GM19035 (cell line): ENCODE data around the gene PRRT2.
"Not testable (repeated sequence)": the region's sequence is repeated elsewhere in the genome, so short reads cannot be mapped to it uniquely, and the experiment has no call there.

Experiments
- ATAC-seq: cut with Tn5 transposase; IDR thresholded peaks from one replicate; pipeline ENCODE4 v1.9.1; 2021; ENCODE audit not compliant: unreplicated experiment

Gene PRRT2

DNA sequence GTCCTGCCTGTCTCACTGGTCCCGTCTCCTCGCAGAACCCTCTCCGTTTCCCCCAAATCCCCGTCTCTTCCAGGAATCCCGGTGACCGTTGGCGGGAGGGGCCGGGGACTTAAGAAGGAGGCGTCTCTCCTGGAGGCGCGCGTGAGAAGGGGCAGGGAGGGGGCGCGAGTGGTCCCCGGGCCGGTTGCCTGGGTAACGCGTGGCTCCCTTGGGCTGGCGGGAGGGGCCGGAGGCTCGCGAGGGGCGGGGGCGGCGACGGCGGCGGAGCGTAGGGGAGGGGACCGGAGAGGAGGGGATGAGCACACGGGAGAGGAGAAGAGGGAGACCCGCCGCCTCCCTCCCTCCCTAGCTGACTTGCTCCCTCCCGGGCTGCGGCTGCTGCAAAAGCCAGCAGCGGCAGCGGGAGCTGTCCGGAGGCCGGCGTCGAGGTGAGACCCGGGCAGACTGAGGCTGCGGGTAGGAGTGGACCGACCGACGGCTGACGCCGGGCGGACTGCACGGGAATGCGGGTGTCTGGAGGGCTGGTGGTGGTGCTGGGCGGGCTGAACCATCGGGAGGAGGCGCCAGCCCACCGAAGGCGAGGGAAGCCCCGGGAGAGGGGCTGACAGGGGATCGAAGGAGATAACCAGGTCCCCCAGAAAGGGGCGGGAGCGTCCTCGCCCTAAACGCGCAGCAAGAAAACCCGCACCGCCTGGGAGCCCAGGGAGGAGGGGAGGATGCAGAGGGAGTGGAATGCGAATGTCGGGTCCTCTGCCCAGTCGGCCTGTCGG lies at the start of gene PRRT2:
Gene PRRT2, plus strand, starts transcription at position 298 of the 770 bp plus-strand sequence. CDS start 862 bp downstream, outside the sequence.
- ATAC-seq = no peak

- no peak for ATAC-seq
Measured at GRCh38 chr16:29763326-29763725, 48.7 kb upstream of the PRRT2 start.

- no peak for ATAC-seq
Measured at GRCh38 chr16:29765167-29766032, 46.6 kb upstream of the PRRT2 start.

DNA sequence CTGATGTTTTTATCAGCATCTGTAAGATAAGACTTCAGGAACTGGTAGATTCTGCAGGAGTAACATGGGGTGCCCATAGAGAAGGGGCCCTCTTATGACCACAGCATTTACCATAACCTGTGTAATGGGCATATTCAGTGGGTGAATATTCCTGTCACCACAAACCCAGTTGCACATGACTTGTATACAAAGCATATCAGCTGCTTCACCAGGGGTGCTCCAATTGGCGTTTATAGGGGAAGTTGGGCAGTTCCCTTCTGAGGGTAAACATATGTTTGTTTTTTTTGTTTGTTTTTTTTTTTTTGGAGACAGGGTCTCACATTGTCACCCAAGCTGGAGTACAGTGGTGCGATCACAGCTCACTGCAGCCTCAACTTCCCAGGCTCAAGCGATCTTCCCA lies 45.4 kb upstream of the PRRT2 start:
- no peak for ATAC-seq

- ATAC-seq = no peak
Measured at GRCh38 chr16:29767062-29767461, 44.9 kb upstream of the PRRT2 start.

DNA sequence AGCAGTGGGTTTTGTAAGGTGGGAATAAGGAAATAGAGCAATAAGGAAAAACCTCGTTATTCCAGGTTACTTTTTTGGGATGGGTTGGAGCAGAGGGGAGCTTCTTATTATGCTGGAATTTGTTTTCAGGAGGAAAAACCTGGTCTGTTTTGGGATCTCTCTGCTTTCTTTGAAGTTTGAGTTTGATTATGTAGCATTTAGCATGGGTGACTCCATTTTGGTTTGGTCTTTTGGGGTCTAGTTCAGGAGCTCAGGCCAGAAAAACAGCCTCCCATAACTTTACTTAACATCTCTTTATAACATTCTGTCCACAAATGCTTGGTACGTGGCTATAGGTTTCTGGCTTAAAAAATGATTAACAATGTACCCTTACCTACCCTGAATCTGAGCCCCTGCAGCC lies 42.5 kb upstream of the PRRT2 start:
- no peak for ATAC-seq

GRCh38 chr16:29770250-29770929 lies 41.6 kb upstream of the PRRT2 start:
- no peak for ATAC-seq

GRCh38 chr16:29772330-29772729 lies 39.7 kb upstream of the PRRT2 start:
- not testable (repeated sequence) for ATAC-seq

- no peak for ATAC-seq
Measured at GRCh38 chr16:29774730-29775129, 37.3 kb upstream of the PRRT2 start.

DNA sequence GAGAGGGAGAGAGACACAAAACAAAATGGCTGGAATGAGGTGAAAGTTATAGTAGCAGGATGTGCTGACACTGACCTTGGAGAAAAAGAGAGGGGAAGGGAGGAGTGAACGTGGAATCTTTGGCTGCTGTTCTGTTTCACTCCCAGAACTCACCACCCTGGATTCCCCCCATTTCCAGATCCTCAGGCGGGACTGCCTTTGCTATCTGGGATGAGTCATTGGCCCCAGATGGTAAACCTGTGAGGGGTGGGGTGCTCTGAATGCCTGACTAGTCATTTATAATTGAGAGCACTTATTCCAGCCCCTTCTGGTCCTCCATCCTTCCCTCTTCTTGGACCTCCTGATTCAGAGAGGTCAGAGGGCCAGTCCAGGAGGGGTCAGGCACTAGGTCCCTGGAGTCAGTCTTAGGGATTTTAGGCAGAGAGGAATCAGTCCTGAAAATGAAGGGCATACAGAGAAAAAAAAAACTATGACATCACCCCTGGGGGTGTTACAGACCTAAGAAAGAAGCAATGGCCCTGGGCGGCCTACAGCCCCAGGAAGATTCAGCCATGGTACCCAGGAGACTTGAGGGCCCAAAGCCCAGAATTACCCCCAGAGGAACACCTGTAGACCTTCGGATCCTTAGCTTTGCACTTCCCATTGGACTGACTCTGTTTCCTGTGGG lies 36.1 kb upstream of the PRRT2 start:
- no peak for ATAC-seq

GRCh38 chr16:29777576-29778350 lies 34.2 kb upstream of the PRRT2 start, which contains the start of gene ZG16:
Gene ZG16, plus strand, starts transcription at chr16:29778256. Its CDS starts 1,011 bp downstream, at chr16:29779267.
- ATAC-seq = no peak

- ATAC-seq = no peak
Measured at GRCh38 chr16:29779474-29779873, 32.5 kb upstream of the PRRT2 start.

DNA sequence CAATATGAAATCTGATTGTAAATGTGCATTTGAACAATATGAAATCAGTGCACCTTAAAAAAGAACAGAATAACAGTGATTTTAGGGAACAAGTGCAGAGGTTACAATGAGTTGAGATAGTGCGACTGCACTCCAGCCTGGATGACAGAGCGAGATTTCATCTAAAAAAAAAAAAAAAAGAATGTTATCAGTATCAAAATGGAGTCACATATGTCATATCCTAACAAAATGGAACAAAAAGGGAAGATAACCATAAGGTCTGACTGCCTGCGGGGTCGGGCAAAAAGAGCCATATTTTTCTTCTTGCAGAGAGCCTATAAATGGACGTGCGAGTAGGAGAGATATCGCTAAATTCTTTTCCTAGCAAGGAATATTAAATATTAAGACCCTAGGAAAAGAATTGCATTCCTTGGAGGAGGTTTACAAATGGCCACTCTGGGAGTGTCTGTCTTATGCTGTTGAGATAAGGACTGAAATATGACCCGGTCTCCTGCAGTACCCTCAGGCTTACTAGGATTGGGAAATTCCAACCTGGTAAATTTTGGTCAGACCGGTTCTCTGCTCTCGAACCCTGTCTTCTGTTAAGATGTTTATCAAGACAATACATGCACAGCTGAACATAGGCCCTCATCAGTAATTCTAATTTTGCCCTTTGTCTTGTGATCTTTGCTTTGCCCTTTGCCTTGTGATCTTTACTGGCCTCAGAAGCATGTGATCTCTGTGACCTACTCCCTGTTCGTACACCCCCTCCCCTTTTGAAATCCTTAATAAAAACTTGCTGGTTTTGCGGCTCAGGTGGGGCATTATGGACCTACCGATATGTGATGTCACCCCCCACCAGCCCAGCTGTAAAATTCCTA lies 28.7 kb upstream of the PRRT2 start:
- not testable (repeated sequence) for ATAC-seq

- ATAC-seq = no peak
Measured at GRCh38 chr16:29784157-29784556, 27.8 kb upstream of the PRRT2 start.

DNA sequence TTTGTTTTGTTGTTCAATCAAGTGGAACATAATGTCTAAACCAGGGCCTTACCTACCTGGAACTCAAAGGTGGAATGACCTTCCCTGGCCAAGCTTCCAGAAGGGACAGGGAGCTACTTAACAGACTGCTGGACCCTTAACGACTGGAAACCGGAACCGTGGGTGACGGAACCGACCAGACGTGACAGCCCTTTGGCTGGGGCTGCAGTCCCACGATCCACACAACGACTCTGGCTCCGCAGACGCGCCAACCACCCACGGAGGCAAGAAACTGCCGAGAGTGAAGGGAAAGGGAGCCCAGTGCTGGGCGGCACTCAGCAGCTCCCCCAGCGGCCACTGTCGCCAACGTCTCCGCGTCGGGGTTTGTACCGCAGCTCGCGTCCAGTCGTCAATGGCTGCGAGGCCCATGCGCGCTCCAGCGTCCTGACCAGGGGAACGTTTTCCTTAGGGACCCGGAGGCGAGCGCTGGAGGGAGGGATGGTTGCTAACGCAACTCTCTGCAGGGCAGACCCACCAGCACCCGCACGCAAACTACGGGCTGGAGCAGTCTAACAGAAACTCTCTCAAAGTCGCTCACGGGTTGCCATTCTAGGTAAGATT lies 27.0 kb upstream of the PRRT2 start:
- ATAC-seq = no peak

GRCh38 chr16:29787155-29787554 lies 24.8 kb upstream of the PRRT2 start:
- ATAC-seq = not testable (repeated sequence)

GRCh38 chr16:29789775-29790182 lies 22.2 kb upstream of the PRRT2 start:
- ATAC-seq = no peak

DNA sequence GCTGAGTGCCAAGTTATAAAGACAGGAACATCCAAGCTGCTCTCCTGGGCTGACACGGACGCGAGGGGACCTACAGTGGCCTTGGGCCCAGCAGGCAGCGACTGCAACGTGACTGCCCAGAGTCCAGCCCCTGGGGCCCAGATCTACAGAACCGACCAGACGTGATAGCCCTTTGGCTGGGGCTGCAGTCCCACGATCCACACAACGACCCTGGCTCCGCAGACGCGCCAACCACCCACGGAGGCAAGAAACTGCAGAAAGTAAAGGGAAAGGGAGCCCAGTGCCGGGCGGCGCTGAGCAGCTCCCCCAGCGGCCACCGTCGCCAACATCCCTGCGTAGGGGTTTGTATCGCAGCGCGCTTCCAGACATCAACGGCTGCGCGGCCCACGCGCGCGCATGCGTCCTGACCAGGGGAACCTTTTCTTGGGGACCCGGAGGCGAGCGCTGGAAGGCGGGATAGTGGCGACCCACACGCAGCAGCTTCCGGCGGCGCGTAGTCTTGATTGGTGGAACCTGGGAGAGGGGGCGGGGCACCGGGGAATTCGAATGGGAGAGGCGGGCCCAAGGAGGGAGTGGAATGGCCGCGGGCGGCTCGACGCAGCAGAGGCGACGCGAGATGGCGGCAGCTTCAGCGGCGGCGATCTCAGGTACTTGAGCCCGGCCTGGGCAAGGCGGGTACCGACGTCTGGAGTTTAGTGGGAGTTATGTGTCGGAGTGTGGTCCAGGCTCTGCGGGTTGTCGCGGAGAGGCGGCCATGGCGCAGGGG lies 21.6 kb upstream of the PRRT2 start, which contains the start of gene KIF22:
Gene KIF22, plus strand, starts transcription at position 569 of the 766 bp plus-strand sequence. Its CDS starts 9 bp downstream, at position 578.
- ATAC-seq = peak; percentile 92
